RWPE1 (cell line): ENCODE data around the gene SF3B4.

ENCODE experiments used
- CTCF ChIA-PET: fragments of 350-600 bp; sonication (Branson Sonifier 250); formaldehyde crosslinking; extraction: SDS; loops from one replicate; lab custom pipeline; 2021; lab: Yijun Ruan, JAX
- POLR2A ChIA-PET: fragments of 400-600 bp; formaldehyde crosslinking; extraction: SDS; loops from one replicate; lab custom pipeline; 2020; ENCODE audit warnings: antibody characterized with exemption; ENCODE audit not compliant: low non-redundant PET; lab: Yijun Ruan, JAX
- DNase-seq: peaks from one replicate; pipeline ENCODE4 v3.0.0; 2012; ENCODE audit warnings: low spot score
- H3K27ac ChIP-seq: fragments of 450-650 bp; 2 replicates; pipeline ENCODE4 v1.5.1; 2017
- CTCF ChIP-seq: fragments of 450-650 bp; conservative IDR thresholded peaks from 2 replicates; pipeline ENCODE4 v1.5.1; 2017; ENCODE audit warnings: low read depth, mild to moderate bottlenecking

The SF3B4 gene

GRCh38 chr1:149883598-149884247, 43.9 kb downstream of the SF3B4 start:
- CTCF ChIA-PET = interaction anchor here (0.6 kb wide), 1 partner anchor 317 kb away, joined by 3 read pairs; no protein-coding TSS in a partner anchor
- H3K27ac ChIP-seq = no peak overlapping the region
- DNase-seq = no peak
- TF ChIP-seq CTCF = no peak
- POLR2A ChIA-PET = no interaction called here

- no peak overlapping the region for H3K27ac ChIP-seq
- POLR2A ChIA-PET = no interaction called here
- CTCF ChIA-PET = no interaction called here
- TF ChIP-seq CTCF = no peak
- no peak for DNase-seq
Observed at GRCh38 chr1:149881876-149882275, 45.7 kb downstream of the SF3B4 start.

GRCh38 chr1:149879556-149879955, 48.0 kb downstream of the SF3B4 start:
- POLR2A ChIA-PET = no interaction called here
- CTCF ChIA-PET = no interaction called here
- no peak for DNase-seq
- no peak for TF ChIP-seq CTCF
- no peak overlapping the region for H3K27ac ChIP-seq

GRCh38 chr1:149877211-149877946, 50.2 kb downstream of the SF3B4 start:
- ChIA-PET POLR2A (no interaction called here), CTCF (no interaction called here)
- H3K27ac ChIP-seq = no peak overlapping the region
- no peak for DNase-seq
- no peak for TF ChIP-seq CTCF
